Tibial artery (tissue), 4 donors: Measurements from ENCODE around the gene SUOX.

ENCODE experiments used
- DNase-seq, 2 donors: peaks; one replicate each; pipeline ENCODE4 v3.0.0-alpha.2; 2019
- H3K27ac ChIP-seq, 2 donors: fragments of 200-600 bp; sonication (generic) in 1 of 2; 1 replicate in 1 of 2; 2 replicates in 1 of 2; pipeline ENCODE4 v1.5.1; 2018 to 2019; ENCODE audit warnings: mild to moderate bottlenecking in 1 of 2
- H3K27me3 ChIP-seq, 2 donors: fragments of 200-600 bp; sonication (generic) in 1 of 2; one replicate each; pipeline versions ENCODE4 v1.5.1 to v1.6.0; 2016 to 2019
- H3K36me3 ChIP-seq, 3 donors: fragments of 200-600 bp; sonication (generic) in 2 of 3; one replicate each; pipeline ENCODE4 v1.5.1; 2016 to 2019; ENCODE audit warnings: mild to moderate bottlenecking in 2 of 3
- H3K4me1 ChIP-seq, 4 donors: fragments of 200-600 bp; sonication (generic) in 2 of 4; 1 replicate in 3 of 4; 2 replicates in 1 of 4; pipeline ENCODE4 v1.5.1; 2016 to 2019
- H3K4me3 ChIP-seq, 2 donors: fragments of 200-600 bp; sonication (generic) in 1 of 2; 1 replicate in 1 of 2; 2 replicates in 1 of 2; pipeline ENCODE4 v1.5.1; 2018 to 2019; ENCODE audit warnings: mild to moderate bottlenecking in 2 of 2
- H3K9me3 ChIP-seq, 3 donors: fragments of 200-600 bp; sonication (generic) in 1 of 3; one replicate each; pipeline ENCODE4 v1.5.1; 2016 to 2019
- intact Hi-C: fragments of 100-400 bp; cut with DNase I; formaldehyde crosslinking; loops from one replicate; pipeline ENCODE4 v1.15.0; 2023; ENCODE audit warnings: low total_unique reads
- TF ChIP-seq, protein P1 (sequence below), 2 experiments: fragments of 200-600 bp in 1 of 2; fragments of 450-650 bp in 1 of 2; IDR thresholded peaks; one replicate each; pipeline ENCODE4 v1.5.1; 2017 to 2019; ENCODE audit warnings: antibody characterized with exemption in 2 of 2, mild to moderate bottlenecking in 1 of 2, moderate library complexity in 1 of 2

Gene SUOX

GRCh38 chr12:56017181-56017580, 20.1 kb downstream of the SUOX start:
- Histone ChIP-seq H3K36me3 (peaks cover 6 to 31% (median 9%) of the 10 kb centered on the region in 3 donors), H3K4me1 (peaks cover 0 to 20% (median 11%) of the 10 kb centered on the region in 4 donors), H3K27me3 (no peaks in the 10 kb centered on the region), H3K4me3 (no peak overlapping the region), H3K27ac (no peak overlapping the region), H3K9me3 (no peaks in the 10 kb centered on the region)
- DNase-seq: no peak
- intact Hi-C loops: no loop called here
- TF ChIP-seq, protein P1, sequence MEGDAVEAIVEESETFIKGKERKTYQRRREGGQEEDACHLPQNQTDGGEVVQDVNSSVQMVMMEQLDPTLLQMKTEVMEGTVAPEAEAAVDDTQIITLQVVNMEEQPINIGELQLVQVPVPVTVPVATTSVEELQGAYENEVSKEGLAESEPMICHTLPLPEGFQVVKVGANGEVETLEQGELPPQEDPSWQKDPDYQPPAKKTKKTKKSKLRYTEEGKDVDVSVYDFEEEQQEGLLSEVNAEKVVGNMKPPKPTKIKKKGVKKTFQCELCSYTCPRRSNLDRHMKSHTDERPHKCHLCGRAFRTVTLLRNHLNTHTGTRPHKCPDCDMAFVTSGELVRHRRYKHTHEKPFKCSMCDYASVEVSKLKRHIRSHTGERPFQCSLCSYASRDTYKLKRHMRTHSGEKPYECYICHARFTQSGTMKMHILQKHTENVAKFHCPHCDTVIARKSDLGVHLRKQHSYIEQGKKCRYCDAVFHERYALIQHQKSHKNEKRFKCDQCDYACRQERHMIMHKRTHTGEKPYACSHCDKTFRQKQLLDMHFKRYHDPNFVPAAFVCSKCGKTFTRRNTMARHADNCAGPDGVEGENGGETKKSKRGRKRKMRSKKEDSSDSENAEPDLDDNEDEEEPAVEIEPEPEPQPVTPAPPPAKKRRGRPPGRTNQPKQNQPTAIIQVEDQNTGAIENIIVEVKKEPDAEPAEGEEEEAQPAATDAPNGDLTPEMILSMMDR (IDR thresholded peaks at IDR 0.05): no peak

- no peak overlapping the region for H3K4me3 ChIP-seq
- intact Hi-C loops: no loop called here
- H3K27ac ChIP-seq: no peak overlapping the region
- H3K36me3 ChIP-seq: peaks cover 6 to 31% (median 9%) of the 10 kb centered on the region in 3 donors
- TF ChIP-seq, protein P1 (IDR thresholded peaks at IDR 0.05): no peak
- no peaks in the 10 kb centered on the region for H3K9me3 ChIP-seq
- H3K4me1 ChIP-seq: peaks cover 0 to 20% (median 13%) of the 10 kb centered on the region in 4 donors
- DNase-seq: no peak
- H3K27me3 ChIP-seq: no peaks in the 10 kb centered on the region
These were observed 21.3 kb downstream of the SUOX start for GRCh38 chr12:56018356-56018755.

- peak within 1 kb of the TSS; percentile 29 to 35 for H3K4me3 ChIP-seq
- TF ChIP-seq, protein P1 (IDR thresholded peaks at IDR 0.05): no peak
These were observed 23.5 kb downstream of the SUOX start, which contains the start of gene IKZF4 for GRCh38 chr12:56020423-56021184. IKZF4 (plus strand) TSS chr12:56021043; CDS start chr12:56021494, 451 bp downstream.

GRCh38 chr12:56021889-56022497, 24.9 kb downstream of the SUOX start:
- peaks cover 14 to 41% (median 21%) of the 10 kb centered on the region in 3 donors for H3K36me3 ChIP-seq
- intact Hi-C loops: no loop called here
- H3K9me3 ChIP-seq: no peaks in the 10 kb centered on the region
- DNase-seq: no peak
- TF ChIP-seq, protein P1 (IDR thresholded peaks at IDR 0.05): no peak
- H3K4me1 ChIP-seq: peaks cover 0 to 20% (median 13%) of the 10 kb centered on the region in 4 donors
- H3K4me3 ChIP-seq: peak overlapping the region in 1 of 2 donors; percentile 35
- H3K27ac ChIP-seq: no peak overlapping the region
- H3K27me3 ChIP-seq: no peaks in the 10 kb centered on the region

More at GRCh38 chr12:56020423-56021184, 23.5 kb downstream of the SUOX start, which contains the start of gene IKZF4:
- H3K36me3 ChIP-seq: peaks cover 14 to 33% (median 16%) of the 10 kb centered on the region in 3 donors
- intact Hi-C loops: no loop called here
- no peak for DNase-seq
- H3K27ac ChIP-seq: peak within 1 kb of the TSS; percentile 57 to 62
- peaks cover 0 to 20% (median 13%) of the 10 kb centered on the region in 4 donors for H3K4me1 ChIP-seq
- no peaks in the 10 kb centered on the region for H3K27me3 ChIP-seq
- no peaks in the 10 kb centered on the region for H3K9me3 ChIP-seq

- no peak for DNase-seq
- Histone ChIP-seq H3K9me3 (no peaks in the 10 kb centered on the region), H3K36me3 (peaks cover 26 to 61% (median 52%) of the 10 kb centered on the region in 3 donors), H3K4me3 (no peak overlapping the region), H3K27me3 (no peaks in the 10 kb centered on the region), H3K27ac (no peak overlapping the region), H3K4me1 (no peaks in the 10 kb centered on the region)
- intact Hi-C loops: loop anchor here (5.0 kb wide), 1 partner anchor 36 kb away; no protein-coding TSS in a partner anchor
- TF ChIP-seq, protein P1 (IDR thresholded peaks at IDR 0.05): no peak
These were observed 31.6 kb downstream of the SUOX start for GRCh38 chr12:56028511-56029165.
